ENCODE results near the gene GABBR2.

Gene GABBR2

GRCh38 chr9:98637381-98637780 is 71.4 kb downstream of the GABBR2 start:
- Histone ChIP-seq H2AK5ac (ENCODE audit: low read length) (no peak overlapping the region), H3K36me3 (ENCODE audit: control insufficient read depth in 1 of 2, insufficient read depth in 2 of 2, low read length in 2 of 2) (no peaks in the 10 kb centered on the region), H3K4me2 (ENCODE audit: low read length) (no peak overlapping the region), H2BK120ac (ENCODE audit: insufficient read depth, low read length, poor library complexity) (no peak overlapping the region), H3K14ac (ENCODE audit: low read length) (no peak overlapping the region), H3K18ac (ENCODE audit: low read length) (no peak overlapping the region), H4K8ac (ENCODE audit: low read depth, low read length) (no peak overlapping the region), H3K79me2 (ENCODE audit: control insufficient read depth, insufficient read depth, low read length, poor library complexity) (no peaks in the 10 kb centered on the region), H2AFZ (ENCODE audit: insufficient read depth, low read length, poor library complexity) (no peak overlapping the region), H3K9ac (ENCODE audit: low read length) (no peak overlapping the region), H3K23ac (ENCODE audit: low read length) (no peak overlapping the region), H3K4ac (ENCODE audit: low read depth, low read length) (no peak overlapping the region), H3K4me3 (ENCODE audit: low read depth, low read length) (no peak overlapping the region), H3K9me3 (ENCODE audit: insufficient read depth, low read depth, low read length) (peaks cover 6% of the 10 kb centered on the region), H4K91ac (ENCODE audit: low read depth, low read length) (no peak overlapping the region), H3K79me1 (ENCODE audit: low read length) (no peaks in the 10 kb centered on the region), H4K12ac (ENCODE audit: low read depth, low read length) (no peak overlapping the region), H3K27me3 (ENCODE audit: insufficient read depth, low read length) (no peaks in the 10 kb centered on the region), H2BK5ac (ENCODE audit: low read depth, low read length, poor library complexity) (no peak overlapping the region), H3K27ac (ENCODE audit: low read depth, low read length) (no peak overlapping the region), H3K4me1 (ENCODE audit: control insufficient read depth in 1 of 2, insufficient read depth in 2 of 2, low read length in 2 of 2) (no peaks in the 10 kb centered on the region), H2BK12ac (ENCODE audit: low read length) (no peak overlapping the region)
- no CpG with 5 or more reads among the region's 1 CpG for WGBS (ENCODE audit: extremely low coverage, insufficient coverage, insufficient read length)
- DNase-seq: no peak

GRCh38 chr9:98635374-98635773 is 73.4 kb downstream of the GABBR2 start:
- H4K12ac ChIP-seq (ENCODE audit: low read depth, low read length): no peak overlapping the region
- no peak overlapping the region for H3K27ac ChIP-seq (ENCODE audit: low read depth, low read length)
- H3K9ac ChIP-seq (ENCODE audit: low read length): no peak overlapping the region
- H3K79me2 ChIP-seq (ENCODE audit: control insufficient read depth, insufficient read depth, low read length, poor library complexity): no peaks in the 10 kb centered on the region
- no peak overlapping the region for H2BK120ac ChIP-seq (ENCODE audit: insufficient read depth, low read length, poor library complexity)
- H3K4me1 ChIP-seq (ENCODE audit: control insufficient read depth in 1 of 2, insufficient read depth in 2 of 2, low read length in 2 of 2): no peaks in the 10 kb centered on the region
- WGBS (ENCODE audit: extremely low coverage, insufficient coverage, insufficient read length): no CpG with 5 or more reads among the region's 2 CpGs
- no peak overlapping the region for H3K14ac ChIP-seq (ENCODE audit: low read length)
- peak in 1 of 2 donors; percentile 11 for DNase-seq
- H3K18ac ChIP-seq (ENCODE audit: low read length): no peak overlapping the region
- no peak overlapping the region for H3K23ac ChIP-seq (ENCODE audit: low read length)
- no peak overlapping the region for H2BK5ac ChIP-seq (ENCODE audit: low read depth, low read length, poor library complexity)
- H3K79me1 ChIP-seq (ENCODE audit: low read length): no peaks in the 10 kb centered on the region
- H3K27me3 ChIP-seq (ENCODE audit: insufficient read depth, low read length): no peaks in the 10 kb centered on the region
- H3K36me3 ChIP-seq (ENCODE audit: control insufficient read depth in 1 of 2, insufficient read depth in 2 of 2, low read length in 2 of 2): no peaks in the 10 kb centered on the region
- no peak overlapping the region for H2AK5ac ChIP-seq (ENCODE audit: low read length)
- H2AFZ ChIP-seq (ENCODE audit: insufficient read depth, low read length, poor library complexity): no peak overlapping the region
- H2BK12ac ChIP-seq (ENCODE audit: low read length): no peak overlapping the region
- no peak overlapping the region for H3K4me2 ChIP-seq (ENCODE audit: low read length)
- no peak overlapping the region for H3K4me3 ChIP-seq (ENCODE audit: low read depth, low read length)
- H3K4ac ChIP-seq (ENCODE audit: low read depth, low read length): no peak overlapping the region
- peaks cover 6% of the 10 kb centered on the region for H3K9me3 ChIP-seq (ENCODE audit: insufficient read depth, low read depth, low read length)
- no peak overlapping the region for H4K8ac ChIP-seq (ENCODE audit: low read depth, low read length)
- H4K91ac ChIP-seq (ENCODE audit: low read depth, low read length): no peak overlapping the region

- Histone ChIP-seq H3K23ac (ENCODE audit: low read length) (no peak overlapping the region), H2AFZ (ENCODE audit: insufficient read depth, low read length, poor library complexity) (no peak overlapping the region), H2AK5ac (ENCODE audit: low read length) (no peak overlapping the region), H3K9ac (ENCODE audit: low read length) (no peak overlapping the region), H4K8ac (ENCODE audit: low read depth, low read length) (no peak overlapping the region), H3K79me2 (ENCODE audit: control insufficient read depth, insufficient read depth, low read length, poor library complexity) (no peaks in the 10 kb centered on the region), H3K27ac (ENCODE audit: low read depth, low read length) (no peak overlapping the region), H4K12ac (ENCODE audit: low read depth, low read length) (no peak overlapping the region), H3K4me2 (ENCODE audit: low read length) (no peak overlapping the region), H2BK5ac (ENCODE audit: low read depth, low read length, poor library complexity) (no peak overlapping the region), H3K36me3 (ENCODE audit: control insufficient read depth in 1 of 2, insufficient read depth in 2 of 2, low read length in 2 of 2) (no peaks in the 10 kb centered on the region), H4K91ac (ENCODE audit: low read depth, low read length) (no peak overlapping the region), H3K9me3 (ENCODE audit: insufficient read depth, low read depth, low read length) (peaks cover 6% of the 10 kb centered on the region), H3K27me3 (ENCODE audit: insufficient read depth, low read length) (no peaks in the 10 kb centered on the region), H3K4ac (ENCODE audit: low read depth, low read length) (no peak overlapping the region), H3K4me3 (ENCODE audit: low read depth, low read length) (no peak overlapping the region), H3K14ac (ENCODE audit: low read length) (no peak overlapping the region), H3K79me1 (ENCODE audit: low read length) (no peaks in the 10 kb centered on the region), H3K4me1 (ENCODE audit: control insufficient read depth in 1 of 2, insufficient read depth in 2 of 2, low read length in 2 of 2) (no peaks in the 10 kb centered on the region), H3K18ac (ENCODE audit: low read length) (no peak overlapping the region), H2BK12ac (ENCODE audit: low read length) (no peak overlapping the region), H2BK120ac (ENCODE audit: insufficient read depth, low read length, poor library complexity) (no peak overlapping the region)
- no peak for DNase-seq
- WGBS (ENCODE audit: extremely low coverage, insufficient coverage, insufficient read length): no CpG with 5 or more reads among the region's 7 CpGs
Measured at GRCh38 chr9:98634685-98635336, 73.9 kb downstream of the GABBR2 start.

- Histone ChIP-seq H3K23ac (ENCODE audit: low read length) (no peak overlapping the region), H3K4ac (ENCODE audit: low read depth, low read length) (no peak overlapping the region), H3K79me1 (ENCODE audit: low read length) (no peaks in the 10 kb centered on the region), H3K36me3 (ENCODE audit: control insufficient read depth in 1 of 2, insufficient read depth in 2 of 2, low read length in 2 of 2) (no peaks in the 10 kb centered on the region), H3K4me1 (ENCODE audit: control insufficient read depth in 1 of 2, insufficient read depth in 2 of 2, low read length in 2 of 2) (no peaks in the 10 kb centered on the region), H3K18ac (ENCODE audit: low read length) (no peak overlapping the region), H3K4me2 (ENCODE audit: low read length) (no peak overlapping the region), H3K27me3 (ENCODE audit: insufficient read depth, low read length) (no peaks in the 10 kb centered on the region), H2BK5ac (ENCODE audit: low read depth, low read length, poor library complexity) (no peak overlapping the region), H2BK120ac (ENCODE audit: insufficient read depth, low read length, poor library complexity) (no peak overlapping the region), H2AFZ (ENCODE audit: insufficient read depth, low read length, poor library complexity) (no peak overlapping the region), H3K14ac (ENCODE audit: low read length) (no peak overlapping the region), H3K9me3 (ENCODE audit: insufficient read depth, low read depth, low read length) (peaks cover 2% of the 10 kb centered on the region), H3K9ac (ENCODE audit: low read length) (no peak overlapping the region), H3K4me3 (ENCODE audit: low read depth, low read length) (no peak overlapping the region), H4K8ac (ENCODE audit: low read depth, low read length) (no peak overlapping the region), H2BK12ac (ENCODE audit: low read length) (no peak overlapping the region), H3K27ac (ENCODE audit: low read depth, low read length) (no peak overlapping the region), H3K79me2 (ENCODE audit: control insufficient read depth, insufficient read depth, low read length, poor library complexity) (no peaks in the 10 kb centered on the region), H4K12ac (ENCODE audit: low read depth, low read length) (no peak overlapping the region), H4K91ac (ENCODE audit: low read depth, low read length) (no peak overlapping the region), H2AK5ac (ENCODE audit: low read length) (no peak overlapping the region)
- DNase-seq: no peak
- no CpG with 5 or more reads among the region's 4 CpGs for WGBS (ENCODE audit: extremely low coverage, insufficient coverage, insufficient read length)
Measured at GRCh38 chr9:98632839-98633238, 75.9 kb downstream of the GABBR2 start.

Data from trophoblast cell (in vitro differentiated cells and primary cell).